CD4-positive, alpha-beta memory T cell (primary cell): ENCODE data around the gene B9D2. TPM values are rescaled to one million over a fixed set of nuclear protein-coding genes. Genes with fewer than 3 reads are reported as not detected.

ENCODE experiments used
- CTCF ChIA-PET: fragments of 350-600 bp; sonication (Branson Sonifier 250); formaldehyde crosslinking; loops from one replicate; lab custom pipeline; 2021; ENCODE audit warnings: inconsistent platforms; ENCODE audit not compliant: partially characterized antibody; lab: Charles Lee
- POLR2A ChIA-PET: fragments of 350-600 bp; sonication (Branson Sonifier 250); formaldehyde crosslinking; loops from one replicate; lab custom pipeline; 2021; ENCODE audit not compliant: partially characterized antibody; lab: Charles Lee
- DNase-seq, 5 donors: peaks; one replicate each; pipeline versions ENCODE4 v3.0.0 to v3.0.0-alpha.2; 2020 to 2022; ENCODE audit warnings: mixed read lengths in 1 of 5
- H3K27ac ChIP-seq: one replicate; pipeline ENCODE4 v1.7.0; 2013; ENCODE audit warnings: low read depth, low read length
- H3K27me3 ChIP-seq: 2 replicates; pipeline ENCODE4 v1.7.0; 2013; ENCODE audit warnings: mild to moderate bottlenecking, low read length, moderate library complexity; ENCODE audit not compliant: insufficient read depth
- H3K36me3 ChIP-seq: 2 replicates; pipeline ENCODE4 v1.7.0; 2013; ENCODE audit warnings: mild to moderate bottlenecking, low read length, moderate library complexity; ENCODE audit not compliant: insufficient read depth
- H3K4me1 ChIP-seq: 2 replicates; pipeline ENCODE4 v1.7.0; 2013; ENCODE audit warnings: mild to moderate bottlenecking, low read length, moderate library complexity; ENCODE audit not compliant: insufficient read depth
- H3K4me3 ChIP-seq, 2 donors: one replicate each; pipeline ENCODE4 v1.7.0; 2013; ENCODE audit warnings: low read length in 2 of 2, mild to moderate bottlenecking in 1 of 2
- H3K9me3 ChIP-seq, 2 donors: one replicate each; pipeline ENCODE4 v1.7.0; 2013; ENCODE audit warnings: low read length in 2 of 2, control low read depth in 1 of 2; ENCODE audit not compliant: control insufficient read depth in 1 of 2
- H3K27ac Mint-ChIP-seq, 7 donors: one replicate each; pipeline ENCODE4 v1.8.0; 2020 to 2021; ENCODE audit warnings: mixed read lengths in 7 of 7, mild to moderate bottlenecking in 6 of 7, inconsistent platforms in 3 of 7, moderate library complexity in 3 of 7
- H3K27me3 Mint-ChIP-seq, 2 donors: one replicate each; pipeline ENCODE4 v1.8.0; 2020 to 2021; ENCODE audit warnings: mixed read lengths in 2 of 2
- H3K36me3 Mint-ChIP-seq, 2 donors: one replicate each; pipeline ENCODE4 v1.8.0; 2020 to 2021; ENCODE audit warnings: mixed read lengths in 2 of 2, inconsistent platforms in 1 of 2, mild to moderate bottlenecking in 1 of 2
- H3K4me1 Mint-ChIP-seq, 4 donors: one replicate each; pipeline ENCODE4 v1.8.0; 2020 to 2021; ENCODE audit warnings: mixed read lengths in 4 of 4, mild to moderate bottlenecking in 1 of 4
- H3K4me3 Mint-ChIP-seq, 8 donors: one replicate each; pipeline ENCODE4 v1.8.0; 2020 to 2021; ENCODE audit warnings: mixed read lengths in 8 of 8, mild to moderate bottlenecking in 7 of 8, moderate library complexity in 6 of 8, inconsistent platforms in 3 of 8
- H3K9me3 Mint-ChIP-seq, 8 donors: one replicate each; pipeline ENCODE4 v1.8.0; 2020 to 2021; ENCODE audit warnings: mixed read lengths in 8 of 8, mild to moderate bottlenecking in 5 of 8, inconsistent platforms in 3 of 8, moderate library complexity in 1 of 8
- intact Hi-C: fragments of 100-400 bp; cut with micrococcal nuclease; formaldehyde crosslinking; loops from one replicate; pipeline ENCODE4 v1.15.1; 2023
- polyA plus RNA-seq, 2 donors: library from polyadenylated mRNA; unstranded; fragments of 300-500 nt; fragmentation: Illumina TruSeq; gene quantifications; one replicate each; pipeline ENCODE4 v1.2.3, GENCODE V29; 2021
- total RNA-seq, 2 experiments: library from RNA; stranded (reverse); gene quantifications; one replicate each; pipeline ENCODE4 v1.2.3, GENCODE V29; 2021

B9D2 gene
- total RNA-seq (10 to 100 TPM; 11.6 to 15.2 TPM), polyA plus RNA-seq (10 to 100 TPM; 12.9 to 22.4 TPM)

GRCh38 chr19:41363753-41364523 is at the start of gene B9D2:
TSS of gene B9D2 (minus strand) at chr19:41364149. CDS start at chr19:41363519, 630 bp downstream.
- intact Hi-C loops = loop anchor here (1.0 kb wide), 4 partner anchors 10 to 101 kb away; partner anchors contain the start of genes BCKDHA and EXOSC5
- peak; percentile 98 to 99 (median 99) for DNase-seq
- Mint-ChIP-seq H3K9me3 (no peaks in the 10 kb centered on the region), H3K27me3 (no peaks in the 10 kb centered on the region), H3K27ac (peak within 1 kb of the TSS; percentile 97 to 100 (median 100)), H3K4me1 (peaks cover 15 to 45% (median 23%) of the 10 kb centered on the region in 4 donors), H3K36me3 (peaks cover 0 to 12% of the 10 kb centered on the region in 2 donors), H3K4me3 (peak within 1 kb of the TSS; percentile 93 to 98 (median 95))
- H3K27ac ChIP-seq = peak within 1 kb of the TSS; percentile 99
- no peaks in the 10 kb centered on the region for H3K36me3 ChIP-seq
- H3K9me3 ChIP-seq = no peaks in the 10 kb centered on the region
- ChIA-PET CTCF (interaction anchor here (0.5 to 4.9 kb wide), 18 partner anchors 9 to 232 kb away, joined by 3 to 48 read pairs (median 4); no protein-coding TSS in a partner anchor), POLR2A (interaction anchor here (0.5 to 6.3 kb wide), 35 partner anchors 9 to 1918 kb away, joined by 3 to 184 read pairs (median 3); partner anchors contain the start of genes ACTMAP, B3GNT8, CCDC97 and DMAC2)
- H3K4me3 ChIP-seq = peak within 1 kb of the TSS; percentile 77 to 91
- H3K4me1 ChIP-seq = peaks cover 24% of the 10 kb centered on the region
- H3K27me3 ChIP-seq = no peaks in the 10 kb centered on the region

DNA sequence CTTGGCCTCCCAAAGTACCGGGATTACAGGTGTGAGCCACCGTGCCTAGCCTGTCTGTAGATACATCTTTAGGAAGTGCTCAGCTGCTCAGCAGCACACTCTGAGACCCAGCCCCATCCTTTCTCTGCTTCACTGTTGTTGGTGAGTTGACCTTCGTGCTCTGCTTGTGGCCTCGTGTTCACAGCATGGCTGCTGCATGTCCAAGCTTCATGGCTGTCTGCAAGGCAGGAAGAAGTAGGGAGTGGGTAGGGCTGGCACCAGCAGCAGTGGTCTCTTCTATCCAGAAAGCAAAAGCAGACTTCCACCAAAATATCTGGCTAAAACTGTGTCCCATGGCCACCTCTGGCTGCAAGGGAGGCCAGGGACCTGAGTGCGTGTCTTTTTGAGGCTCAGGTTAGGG is 49.0 kb upstream of the B9D2 start:
- Mint-ChIP-seq H3K36me3 (peaks cover 21 to 45% of the 10 kb centered on the region in 2 donors), H3K27ac (peak overlapping the region in 1 of 7 donors; percentile 14), H3K4me3 (no peak overlapping the region), H3K4me1 (peaks cover 6 to 14% (median 10%) of the 10 kb centered on the region in 4 donors), H3K27me3 (no peaks in the 10 kb centered on the region), H3K9me3 (no peaks in the 10 kb centered on the region)
- ChIA-PET CTCF (no interaction called here), POLR2A (interaction anchor here (1.4 kb wide), 1 partner anchor 135 kb away, joined by 3 read pairs; no protein-coding TSS in a partner anchor)
- no peaks in the 10 kb centered on the region for H3K9me3 ChIP-seq
- H3K36me3 ChIP-seq = peaks cover 56% of the 10 kb centered on the region
- H3K27me3 ChIP-seq = no peaks in the 10 kb centered on the region
- no peak overlapping the region for H3K27ac ChIP-seq
- H3K4me3 ChIP-seq = no peak overlapping the region
- no peak for DNase-seq
- intact Hi-C loops = no loop called here
- peaks cover 4% of the 10 kb centered on the region for H3K4me1 ChIP-seq

DNA sequence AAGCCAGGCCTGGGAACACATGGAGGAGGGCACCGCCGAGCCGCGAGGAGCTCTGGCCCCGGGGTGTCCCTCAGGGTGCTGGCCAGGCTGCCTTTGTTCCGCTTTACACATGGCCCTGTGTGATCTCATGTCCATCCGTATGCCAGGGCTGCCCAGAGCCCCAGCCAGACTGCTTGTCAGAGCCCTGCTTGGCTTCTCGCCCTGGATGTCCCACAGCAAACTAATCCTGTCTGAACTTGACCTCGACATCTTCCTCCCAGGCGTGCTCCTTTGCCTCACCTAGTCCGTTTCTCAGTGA is 48.0 kb upstream of the B9D2 start:
- Histone ChIP-seq H3K27me3 (no peaks in the 10 kb centered on the region), H3K4me3 (no peak overlapping the region), H3K27ac (no peak overlapping the region), H3K9me3 (no peaks in the 10 kb centered on the region), H3K4me1 (peaks cover 4% of the 10 kb centered on the region), H3K36me3 (peaks cover 49% of the 10 kb centered on the region)
- H3K4me1 Mint-ChIP-seq = peaks cover 7 to 20% (median 13%) of the 10 kb centered on the region in 4 donors
- H3K9me3 Mint-ChIP-seq = no peaks in the 10 kb centered on the region
- POLR2A ChIA-PET = interaction anchor here (1.4 kb wide), 1 partner anchor 136 kb away, joined by 3 read pairs; no protein-coding TSS in a partner anchor
- H3K27ac Mint-ChIP-seq = peak overlapping the region in 1 of 7 donors; percentile 84
- CTCF ChIA-PET = no interaction called here
- no peak for DNase-seq
- H3K27me3 Mint-ChIP-seq = no peaks in the 10 kb centered on the region
- H3K4me3 Mint-ChIP-seq = no peak overlapping the region
- H3K36me3 Mint-ChIP-seq = peaks cover 17 to 42% of the 10 kb centered on the region in 2 donors
- intact Hi-C loops = no loop called here

- H3K4me1 ChIP-seq = peaks cover 4% of the 10 kb centered on the region
- CTCF ChIA-PET = no interaction called here
- Mint-ChIP-seq H3K27ac (no peak overlapping the region), H3K4me3 (peak overlapping the region in 1 of 8 donors; percentile 36), H3K4me1 (peaks cover 7 to 21% (median 15%) of the 10 kb centered on the region in 4 donors), H3K27me3 (no peaks in the 10 kb centered on the region), H3K9me3 (no peaks in the 10 kb centered on the region), H3K36me3 (peaks cover 17 to 42% of the 10 kb centered on the region in 2 donors)
- no peaks in the 10 kb centered on the region for H3K9me3 ChIP-seq
- H3K36me3 ChIP-seq = peaks cover 43% of the 10 kb centered on the region
- intact Hi-C loops = no loop called here
- no peak for DNase-seq
- H3K27me3 ChIP-seq = no peaks in the 10 kb centered on the region
- H3K4me3 ChIP-seq = no peak overlapping the region
- POLR2A ChIA-PET = interaction anchor here (1.4 kb wide), 1 partner anchor 137 kb away, joined by 3 read pairs; no protein-coding TSS in a partner anchor
- no peak overlapping the region for H3K27ac ChIP-seq
Observed at GRCh38 chr19:41411100-41411967, 47.4 kb upstream of the B9D2 start.

- no peak overlapping the region for H3K4me3 Mint-ChIP-seq
- peak overlapping the region in 1 of 7 donors; percentile 54 for H3K27ac Mint-ChIP-seq
- ChIA-PET CTCF (interaction anchor here (1.0 kb wide), 1 partner anchor 21 kb away, joined by 3 read pairs; no protein-coding TSS in a partner anchor), POLR2A (no interaction called here)
- H3K27ac ChIP-seq = no peak overlapping the region
- intact Hi-C loops = no loop called here
- H3K4me3 ChIP-seq = no peak overlapping the region
- H3K27me3 Mint-ChIP-seq = no peaks in the 10 kb centered on the region
- DNase-seq = no peak
- H3K9me3 Mint-ChIP-seq = no peaks in the 10 kb centered on the region
- peaks cover 7 to 21% (median 15%) of the 10 kb centered on the region in 4 donors for H3K4me1 Mint-ChIP-seq
- peaks cover 41% of the 10 kb centered on the region for H3K36me3 ChIP-seq
- peaks cover 4% of the 10 kb centered on the region for H3K4me1 ChIP-seq
- no peaks in the 10 kb centered on the region for H3K27me3 ChIP-seq
- peaks cover 17 to 38% of the 10 kb centered on the region in 2 donors for H3K36me3 Mint-ChIP-seq
- H3K9me3 ChIP-seq = no peaks in the 10 kb centered on the region
Observed at GRCh38 chr19:41410336-41411054, 46.5 kb upstream of the B9D2 start.

- peaks cover 8 to 21% (median 15%) of the 10 kb centered on the region in 4 donors for H3K4me1 Mint-ChIP-seq
- Histone ChIP-seq H3K27me3 (no peaks in the 10 kb centered on the region), H3K36me3 (peaks cover 29% of the 10 kb centered on the region), H3K9me3 (no peaks in the 10 kb centered on the region), H3K4me1 (peaks cover 4% of the 10 kb centered on the region), H3K4me3 (no peak overlapping the region), H3K27ac (no peak overlapping the region)
- peaks cover 12 to 34% of the 10 kb centered on the region in 2 donors for H3K36me3 Mint-ChIP-seq
- intact Hi-C loops = no loop called here
- peak overlapping the region in 3 of 7 donors; percentile 19 to 87 (median 29) for H3K27ac Mint-ChIP-seq
- POLR2A ChIA-PET = interaction anchor here (1.4 to 2.1 kb wide), 2 partner anchors 11 to 51 kb away, joined by 3 to 4 read pairs; no protein-coding TSS in a partner anchor
- H3K27me3 Mint-ChIP-seq = no peaks in the 10 kb centered on the region
- CTCF ChIA-PET = interaction anchor here (1.0 kb wide), 1 partner anchor 22 kb away, joined by 3 read pairs; no protein-coding TSS in a partner anchor
- H3K9me3 Mint-ChIP-seq = no peaks in the 10 kb centered on the region
- DNase-seq = no peak
- H3K4me3 Mint-ChIP-seq = no peak overlapping the region
Observed at GRCh38 chr19:41409288-41409687, 45.3 kb upstream of the B9D2 start.
